GM10266 (cell line): ENCODE measurements around the gene HOXD8.

ENCODE experiments used
- DNase-seq: peaks from one replicate; pipeline ENCODE4 v3.0.0; 2012; ENCODE audit errors: extremely low spot score
- TF ChIP-seq, protein P1 (sequence below): IDR thresholded peaks from 2 replicates; pipeline ENCODE4 v1.5.1; 2012; ENCODE audit warnings: mild to moderate bottlenecking, low read depth; ENCODE audit not compliant: control insufficient read depth, insufficient read depth; ENCODE audit errors: missing control alignments

The HOXD8 gene

GRCh38 chr2:176096986-176097819 lies 32.3 kb upstream of the HOXD8 start:
- TF ChIP-seq, protein P1, sequence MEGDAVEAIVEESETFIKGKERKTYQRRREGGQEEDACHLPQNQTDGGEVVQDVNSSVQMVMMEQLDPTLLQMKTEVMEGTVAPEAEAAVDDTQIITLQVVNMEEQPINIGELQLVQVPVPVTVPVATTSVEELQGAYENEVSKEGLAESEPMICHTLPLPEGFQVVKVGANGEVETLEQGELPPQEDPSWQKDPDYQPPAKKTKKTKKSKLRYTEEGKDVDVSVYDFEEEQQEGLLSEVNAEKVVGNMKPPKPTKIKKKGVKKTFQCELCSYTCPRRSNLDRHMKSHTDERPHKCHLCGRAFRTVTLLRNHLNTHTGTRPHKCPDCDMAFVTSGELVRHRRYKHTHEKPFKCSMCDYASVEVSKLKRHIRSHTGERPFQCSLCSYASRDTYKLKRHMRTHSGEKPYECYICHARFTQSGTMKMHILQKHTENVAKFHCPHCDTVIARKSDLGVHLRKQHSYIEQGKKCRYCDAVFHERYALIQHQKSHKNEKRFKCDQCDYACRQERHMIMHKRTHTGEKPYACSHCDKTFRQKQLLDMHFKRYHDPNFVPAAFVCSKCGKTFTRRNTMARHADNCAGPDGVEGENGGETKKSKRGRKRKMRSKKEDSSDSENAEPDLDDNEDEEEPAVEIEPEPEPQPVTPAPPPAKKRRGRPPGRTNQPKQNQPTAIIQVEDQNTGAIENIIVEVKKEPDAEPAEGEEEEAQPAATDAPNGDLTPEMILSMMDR = peak; percentile 83
- peak; percentile 81 for DNase-seq

DNA sequence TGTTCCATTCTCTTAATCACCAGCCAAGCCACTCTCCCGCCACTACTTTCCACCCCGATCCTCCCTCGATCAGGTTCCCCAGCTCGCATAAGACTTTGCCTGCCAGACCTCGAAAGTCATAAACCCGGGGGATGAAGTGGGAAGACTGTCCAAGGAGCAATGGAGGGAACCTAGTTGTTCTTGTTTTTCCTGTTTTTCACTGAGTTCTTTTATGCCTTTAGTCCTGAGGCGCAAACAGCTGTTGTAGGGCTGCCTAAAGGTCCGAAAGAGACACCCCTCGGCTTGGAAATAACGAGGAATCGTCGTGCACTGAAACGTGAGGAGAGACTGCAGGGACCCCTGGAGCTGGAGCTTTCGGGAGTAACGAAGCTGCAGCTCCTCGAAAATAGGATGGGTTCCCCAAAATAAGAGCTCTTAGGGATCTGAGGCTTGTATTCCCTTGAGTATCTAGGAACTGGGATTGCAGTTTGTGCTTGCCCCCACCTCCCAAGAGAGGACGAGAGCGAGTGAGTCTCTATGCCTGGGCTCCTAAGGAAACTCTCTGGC lies 31.6 kb upstream of the HOXD8 start:
- no peak for DNase-seq
- TF ChIP-seq, protein P1 = no peak

DNA sequence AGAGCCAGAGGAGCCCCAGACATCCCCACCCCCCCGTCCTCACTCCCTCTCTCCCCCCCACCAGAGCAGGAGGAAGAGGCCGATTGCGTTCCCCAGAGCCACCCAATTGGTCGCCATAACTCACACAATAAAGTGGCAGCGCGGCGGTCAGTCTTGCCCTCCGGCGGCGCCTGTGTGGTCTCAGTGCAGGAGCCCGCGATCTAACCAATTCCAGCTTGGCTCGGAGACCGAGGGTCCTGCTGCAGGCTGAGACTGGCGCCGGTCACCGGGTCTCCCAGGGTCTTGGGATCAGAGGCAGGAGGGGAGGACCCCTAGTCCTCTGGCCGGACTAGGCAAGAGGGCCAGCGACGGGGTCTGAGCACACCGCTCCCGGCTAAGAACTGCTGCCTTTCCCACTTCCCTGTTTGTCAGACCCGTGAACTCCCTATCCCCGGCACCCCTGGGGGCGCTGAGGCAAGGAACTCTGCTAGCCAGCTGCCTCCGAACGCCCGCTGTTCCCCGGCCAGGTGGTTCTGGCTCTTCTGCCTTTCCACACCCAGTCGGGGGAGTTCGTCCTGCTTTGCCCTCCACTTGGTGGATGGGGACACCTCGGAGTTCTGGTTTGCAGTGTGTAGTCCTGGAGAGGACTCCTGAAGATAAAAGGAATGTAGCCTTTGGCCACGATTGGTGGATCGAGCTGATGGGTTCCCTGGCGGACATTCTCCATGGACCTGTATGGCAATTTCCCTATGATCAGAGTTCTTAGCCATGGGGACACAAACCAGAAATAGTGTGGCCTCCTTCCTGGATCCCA lies 30.9 kb upstream of the HOXD8 start:
- DNase-seq = no peak
- TF ChIP-seq, protein P1 = no peak

GRCh38 chr2:176099159-176099727 lies 30.3 kb upstream of the HOXD8 start:
- no peak for DNase-seq
- TF ChIP-seq, protein P1 = no peak

GRCh38 chr2:176099728-176100546 lies 29.6 kb upstream of the HOXD8 start, which contains the start of gene HOXD12:
Gene HOXD12 (plus strand): TSS chr2:176099795. CDS start chr2:176099802, 7 bp downstream.
- DNase-seq = no peak
- TF ChIP-seq, protein P1 = no peak

- TF ChIP-seq, protein P1 = no peak
- no peak for DNase-seq
Observed at GRCh38 chr2:176100547-176101140, 28.9 kb upstream of the HOXD8 start.
